ENCODE results near the gene GP1BB. TPM values are rescaled to one million over a fixed set of nuclear protein-coding genes. Genes with fewer than 3 reads are reported as not detected.

Gene GP1BB
- total RNA-seq, 1 donor from 2014 or later, result 2.4 TPM

- no peak overlapping the region for H3K27ac Mint-ChIP-seq
- no peaks in the 10 kb centered on the region for H3K9me3 Mint-ChIP-seq
- H3K4me3 Mint-ChIP-seq, result peak overlapping the region; percentile 83
- DNase-seq (ENCODE audit: extremely low spot score, unreplicated experiment), result peak; percentile 92
- no peaks in the 10 kb centered on the region for H3K36me3 Mint-ChIP-seq
- H3K4me1 Mint-ChIP-seq (ENCODE audit: unreplicated experiment), result no peaks in the 10 kb centered on the region
- peaks cover 39% of the 10 kb centered on the region for H3K27me3 Mint-ChIP-seq
- TF ChIP-seq, protein P1, sequence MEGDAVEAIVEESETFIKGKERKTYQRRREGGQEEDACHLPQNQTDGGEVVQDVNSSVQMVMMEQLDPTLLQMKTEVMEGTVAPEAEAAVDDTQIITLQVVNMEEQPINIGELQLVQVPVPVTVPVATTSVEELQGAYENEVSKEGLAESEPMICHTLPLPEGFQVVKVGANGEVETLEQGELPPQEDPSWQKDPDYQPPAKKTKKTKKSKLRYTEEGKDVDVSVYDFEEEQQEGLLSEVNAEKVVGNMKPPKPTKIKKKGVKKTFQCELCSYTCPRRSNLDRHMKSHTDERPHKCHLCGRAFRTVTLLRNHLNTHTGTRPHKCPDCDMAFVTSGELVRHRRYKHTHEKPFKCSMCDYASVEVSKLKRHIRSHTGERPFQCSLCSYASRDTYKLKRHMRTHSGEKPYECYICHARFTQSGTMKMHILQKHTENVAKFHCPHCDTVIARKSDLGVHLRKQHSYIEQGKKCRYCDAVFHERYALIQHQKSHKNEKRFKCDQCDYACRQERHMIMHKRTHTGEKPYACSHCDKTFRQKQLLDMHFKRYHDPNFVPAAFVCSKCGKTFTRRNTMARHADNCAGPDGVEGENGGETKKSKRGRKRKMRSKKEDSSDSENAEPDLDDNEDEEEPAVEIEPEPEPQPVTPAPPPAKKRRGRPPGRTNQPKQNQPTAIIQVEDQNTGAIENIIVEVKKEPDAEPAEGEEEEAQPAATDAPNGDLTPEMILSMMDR (conservative IDR thresholded peaks at IDR 0.05), result peak; percentile 99
Measured at GRCh38 chr22:19730655-19731360, 7.5 kb downstream of the GP1BB start.

DNA sequence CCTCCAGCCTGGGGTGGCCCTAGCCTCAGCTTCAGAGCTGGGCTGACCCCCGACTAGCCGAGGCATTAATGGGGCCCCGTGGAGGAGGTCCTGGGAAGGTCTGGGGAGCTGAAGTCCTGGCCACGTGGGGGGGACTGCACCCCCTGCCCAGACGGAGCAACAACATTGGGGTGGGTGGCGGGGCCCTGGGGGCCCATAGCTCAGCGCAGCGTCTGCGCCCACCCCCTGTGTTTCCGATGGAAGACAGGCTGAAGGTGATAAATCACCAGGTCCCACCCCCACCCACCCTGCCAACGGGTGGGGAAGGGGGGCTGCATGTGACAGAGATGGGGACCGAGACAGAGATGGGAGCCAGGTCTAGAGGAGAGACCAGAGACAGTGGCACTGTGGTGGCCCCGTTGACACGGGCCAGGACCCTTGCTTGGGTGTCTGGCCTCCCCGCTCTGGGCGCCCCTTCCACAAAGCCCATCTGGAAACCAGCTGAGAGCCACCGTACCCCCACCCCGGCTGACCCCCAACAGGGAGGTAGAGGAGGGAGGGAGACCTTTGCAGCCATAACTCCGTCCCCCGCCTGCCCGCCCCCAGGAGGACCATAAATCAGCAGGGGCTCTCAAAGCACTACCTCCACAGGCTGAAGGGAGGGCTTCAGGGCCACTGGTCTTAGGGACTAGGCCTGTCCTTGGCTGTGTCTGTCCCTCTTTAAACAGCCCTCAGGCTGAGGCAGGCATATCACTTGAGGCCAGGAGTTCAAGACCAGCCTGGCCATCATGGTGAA lies 8.2 kb downstream of the GP1BB start:
- no peak for DNase-seq (ENCODE audit: extremely low spot score, unreplicated experiment)
- H3K27me3 Mint-ChIP-seq, result peaks cover 33% of the 10 kb centered on the region
- no peaks in the 10 kb centered on the region for H3K9me3 Mint-ChIP-seq
- no peaks in the 10 kb centered on the region for H3K36me3 Mint-ChIP-seq
- H3K4me1 Mint-ChIP-seq (ENCODE audit: unreplicated experiment), result no peaks in the 10 kb centered on the region
- TF ChIP-seq, protein P1 (conservative IDR thresholded peaks at IDR 0.05), result no peak
- peak overlapping the region; percentile 62 for H3K4me3 Mint-ChIP-seq
- H3K27ac Mint-ChIP-seq, result no peak overlapping the region

GRCh38 chr22:19732403-19733113 lies 9.2 kb downstream of the GP1BB start:
- no peaks in the 10 kb centered on the region for H3K36me3 Mint-ChIP-seq
- H3K27me3 Mint-ChIP-seq, result peaks cover 23% of the 10 kb centered on the region
- TF ChIP-seq, protein P1 (conservative IDR thresholded peaks at IDR 0.05), result no peak
- H3K27ac Mint-ChIP-seq, result no peak overlapping the region
- no peaks in the 10 kb centered on the region for H3K9me3 Mint-ChIP-seq
- no peaks in the 10 kb centered on the region for H3K4me1 Mint-ChIP-seq (ENCODE audit: unreplicated experiment)
- no peak overlapping the region for H3K4me3 Mint-ChIP-seq
- DNase-seq (ENCODE audit: extremely low spot score, unreplicated experiment), result no peak

DNA sequence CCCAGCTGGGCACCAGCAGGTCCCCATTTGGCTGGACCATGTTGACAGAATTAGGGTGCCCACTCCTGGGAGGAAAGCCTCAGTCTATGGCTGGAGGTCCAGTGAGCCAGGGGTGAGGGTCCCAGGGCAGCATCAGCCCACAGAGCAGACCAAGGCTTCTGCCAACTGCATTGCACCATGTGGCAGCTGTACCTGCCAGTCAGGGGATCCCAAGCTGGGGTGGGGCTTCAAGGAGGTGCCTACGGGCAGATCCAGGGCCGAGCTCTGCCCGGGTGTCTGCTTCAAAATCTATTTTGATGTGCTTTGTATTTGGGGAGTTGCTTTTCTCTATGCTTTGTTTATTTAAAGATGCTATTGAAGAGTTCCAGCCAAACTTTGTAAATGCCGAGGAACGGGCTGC lies 10.4 kb downstream of the GP1BB start:
- no peaks in the 10 kb centered on the region for H3K9me3 Mint-ChIP-seq
- TF ChIP-seq, protein P1 (conservative IDR thresholded peaks at IDR 0.05), result no peak
- H3K27ac Mint-ChIP-seq, result no peak overlapping the region
- no peak for DNase-seq (ENCODE audit: extremely low spot score, unreplicated experiment)
- no peak overlapping the region for H3K4me3 Mint-ChIP-seq
- no peaks in the 10 kb centered on the region for H3K4me1 Mint-ChIP-seq (ENCODE audit: unreplicated experiment)
- H3K27me3 Mint-ChIP-seq, result peaks cover 13% of the 10 kb centered on the region
- H3K36me3 Mint-ChIP-seq, result no peaks in the 10 kb centered on the region

GRCh38 chr22:19734163-19734562 lies 10.8 kb downstream of the GP1BB start:
- Mint-ChIP-seq H3K36me3 (no peaks in the 10 kb centered on the region), H3K9me3 (no peaks in the 10 kb centered on the region), H3K27me3 (peaks cover 9% of the 10 kb centered on the region), H3K27ac (no peak overlapping the region), H3K4me3 (no peak overlapping the region), H3K4me1 (ENCODE audit: unreplicated experiment) (no peaks in the 10 kb centered on the region)
- TF ChIP-seq, protein P1 (conservative IDR thresholded peaks at IDR 0.05), result no peak
- DNase-seq (ENCODE audit: extremely low spot score, unreplicated experiment), result no peak

All from type B pancreatic cell (in vitro differentiated cells).